Measurements from ENCODE around the gene FDX1. TPM values are rescaled to one million over a fixed set of nuclear protein-coding genes. Genes with fewer than 3 reads are reported as not detected.
"Not testable (repeated sequence)": the region's sequence is repeated elsewhere in the genome, so short reads cannot be mapped to it uniquely, and the experiment has no call there.

FDX1 gene
- total RNA-seq, 2 experiments from 2014 or later, result 13.3 to 15.9 TPM

GRCh38 chr11:110415081-110415480 lies 14.7 kb upstream of the FDX1 start:
- Histone ChIP-seq H3K9me2 (ENCODE audit: insufficient read depth, low read length) (no peaks in the 10 kb centered on the region), H3K4me3 (ENCODE audit: low read depth, low read length, poor library complexity, severe bottlenecking) (no peak overlapping the region), H3K9me3 (ENCODE audit: low read length) (no peaks in the 10 kb centered on the region), H3K4me1 (ENCODE audit: insufficient read depth, low read length, poor library complexity, severe bottlenecking) (no peaks in the 10 kb centered on the region), H3K4me2 (ENCODE audit: low read length) (no peak overlapping the region), H3K79me2 (ENCODE audit: insufficient read depth, low read depth, low read length) (no peaks in the 10 kb centered on the region), H2AFZ (ENCODE audit: low read length) (no peak overlapping the region), H3K36me3 (ENCODE audit: insufficient read depth, low read length) (no peaks in the 10 kb centered on the region), H4K20me1 (ENCODE audit: insufficient read depth, low read length) (no peaks in the 10 kb centered on the region), H3K27ac (ENCODE audit: low read depth, low read length, poor library complexity, severe bottlenecking) (no peak overlapping the region)
- POLR2A ChIA-PET, result interaction anchor here (0.7 to 2.5 kb wide), 6 partner anchors 12 to 256 kb away, joined by 3 to 7 read pairs (median 3); no protein-coding TSS in a partner anchor
- DNase-seq (ENCODE audit: low spot score), result no peak
- TF ChIP-seq EZH2phosphoT487 (IDR thresholded peaks at IDR 0.05; ENCODE audit: borderline replicate concordance, low read depth, low read length), result no peak
- TF ChIP-seq, protein P1, sequence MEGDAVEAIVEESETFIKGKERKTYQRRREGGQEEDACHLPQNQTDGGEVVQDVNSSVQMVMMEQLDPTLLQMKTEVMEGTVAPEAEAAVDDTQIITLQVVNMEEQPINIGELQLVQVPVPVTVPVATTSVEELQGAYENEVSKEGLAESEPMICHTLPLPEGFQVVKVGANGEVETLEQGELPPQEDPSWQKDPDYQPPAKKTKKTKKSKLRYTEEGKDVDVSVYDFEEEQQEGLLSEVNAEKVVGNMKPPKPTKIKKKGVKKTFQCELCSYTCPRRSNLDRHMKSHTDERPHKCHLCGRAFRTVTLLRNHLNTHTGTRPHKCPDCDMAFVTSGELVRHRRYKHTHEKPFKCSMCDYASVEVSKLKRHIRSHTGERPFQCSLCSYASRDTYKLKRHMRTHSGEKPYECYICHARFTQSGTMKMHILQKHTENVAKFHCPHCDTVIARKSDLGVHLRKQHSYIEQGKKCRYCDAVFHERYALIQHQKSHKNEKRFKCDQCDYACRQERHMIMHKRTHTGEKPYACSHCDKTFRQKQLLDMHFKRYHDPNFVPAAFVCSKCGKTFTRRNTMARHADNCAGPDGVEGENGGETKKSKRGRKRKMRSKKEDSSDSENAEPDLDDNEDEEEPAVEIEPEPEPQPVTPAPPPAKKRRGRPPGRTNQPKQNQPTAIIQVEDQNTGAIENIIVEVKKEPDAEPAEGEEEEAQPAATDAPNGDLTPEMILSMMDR (conservative IDR thresholded peaks at IDR 0.05; ENCODE audit: low read length), result no peak
- CTCF ChIA-PET (ENCODE audit: unreplicated experiment), result no interaction called here
- intact Hi-C loops (cut with micrococcal nuclease; ENCODE audit: unreplicated experiment), result no loop called here
- no TSS peak for BruUV-seq (replicated peaks)

- not testable (repeated sequence) for H2AFZ ChIP-seq (ENCODE audit: low read length); H3K9me2 ChIP-seq (ENCODE audit: insufficient read depth, low read length)
Observed at GRCh38 chr11:110421658-110422057, 8.1 kb upstream of the FDX1 start.

GRCh38 chr11:110422306-110422905 lies 7.3 kb upstream of the FDX1 start:
- no TSS peak for BruUV-seq (replicated peaks)
- H3K9me2 ChIP-seq (ENCODE audit: insufficient read depth, low read length), result no peaks in the 10 kb centered on the region
- no peak overlapping the region for H2AFZ ChIP-seq (ENCODE audit: low read length)
- H3K36me3 ChIP-seq (ENCODE audit: insufficient read depth, low read length), result no peaks in the 10 kb centered on the region
- no peak overlapping the region for H3K4me2 ChIP-seq (ENCODE audit: low read length)
- intact Hi-C loops (cut with micrococcal nuclease; ENCODE audit: unreplicated experiment), result no loop called here
- TF ChIP-seq, protein P1 (conservative IDR thresholded peaks at IDR 0.05; ENCODE audit: low read length), result no peak
- TF ChIP-seq EZH2phosphoT487 (IDR thresholded peaks at IDR 0.05; ENCODE audit: borderline replicate concordance, low read depth, low read length), result no peak
- no peaks in the 10 kb centered on the region for H4K20me1 ChIP-seq (ENCODE audit: insufficient read depth, low read length)
- no peak for DNase-seq (ENCODE audit: low spot score)
- H3K79me2 ChIP-seq (ENCODE audit: insufficient read depth, low read depth, low read length), result no peaks in the 10 kb centered on the region
- H3K4me3 ChIP-seq (ENCODE audit: low read depth, low read length, poor library complexity, severe bottlenecking), result no peak overlapping the region
- ChIA-PET POLR2A (no interaction called here), CTCF (ENCODE audit: unreplicated experiment) (no interaction called here)
- no peaks in the 10 kb centered on the region; the same call in 1 of the 2 replicates for H3K9me3 ChIP-seq (ENCODE audit: low read length)
- H3K27ac ChIP-seq (ENCODE audit: low read depth, low read length, poor library complexity, severe bottlenecking), result no peak overlapping the region
- no peaks in the 10 kb centered on the region for H3K4me1 ChIP-seq (ENCODE audit: insufficient read depth, low read length, poor library complexity, severe bottlenecking)

More at GRCh38 chr11:110421658-110422057, 8.1 kb upstream of the FDX1 start:
- H3K27ac ChIP-seq (ENCODE audit: low read depth, low read length, poor library complexity, severe bottlenecking); POLR2A ChIA-PET; H3K4me1 ChIP-seq (ENCODE audit: insufficient read depth, low read length, poor library complexity, severe bottlenecking); BruUV-seq (replicated peaks); H3K9me3 ChIP-seq (ENCODE audit: low read length); H3K4me2 ChIP-seq (ENCODE audit: low read length); H3K36me3 ChIP-seq (ENCODE audit: insufficient read depth, low read length); H3K4me3 ChIP-seq (ENCODE audit: low read depth, low read length, poor library complexity, severe bottlenecking); H4K20me1 ChIP-seq (ENCODE audit: insufficient read depth, low read length); intact Hi-C loops (cut with micrococcal nuclease; ENCODE audit: unreplicated experiment); H3K79me2 ChIP-seq (ENCODE audit: insufficient read depth, low read depth, low read length); CTCF ChIA-PET (ENCODE audit: unreplicated experiment); DNase-seq (ENCODE audit: low spot score): not testable (repeated sequence)

Data from OCI-LY7 (cell line).